ENCODE data around the gene NEBL.

The NEBL gene

GRCh38 chr10:20858292-20859124 lies 38.6 kb downstream of the NEBL start:
- peak; percentile 61 for DNase-seq (ENCODE audit: low read depth)

- no peak for DNase-seq (ENCODE audit: low read depth)
These were observed 40.6 kb downstream of the NEBL start for GRCh38 chr10:20856484-20856883.

GRCh38 chr10:20855398-20856038 lies 41.6 kb downstream of the NEBL start:
- peak; percentile 52 for DNase-seq (ENCODE audit: low read depth)

- DNase-seq (ENCODE audit: low read depth) = no peak
These were observed 43.8 kb downstream of the NEBL start for GRCh38 chr10:20853276-20853675.

- no peak for DNase-seq (ENCODE audit: low read depth)
These were observed 44.8 kb downstream of the NEBL start for GRCh38 chr10:20852303-20852702.

GRCh38 chr10:20847512-20847911 lies 49.6 kb downstream of the NEBL start:
- DNase-seq (ENCODE audit: low read depth) = no peak

GRCh38 chr10:20846263-20846662 lies 50.8 kb downstream of the NEBL start:
- no peak for DNase-seq (ENCODE audit: low read depth)

GRCh38 chr10:20841419-20841818 lies 55.7 kb downstream of the NEBL start:
- no peak for DNase-seq (ENCODE audit: low read depth)

- no peak for DNase-seq (ENCODE audit: low read depth)
These were observed 57.2 kb downstream of the NEBL start for GRCh38 chr10:20839910-20840309.

- peak; percentile 32 for DNase-seq (ENCODE audit: low read depth)
These were observed 58.0 kb downstream of the NEBL start for GRCh38 chr10:20839141-20839540.

- DNase-seq (ENCODE audit: low read depth) = no peak
These were observed 60.7 kb downstream of the NEBL start for GRCh38 chr10:20836401-20836800.

- no peak for DNase-seq (ENCODE audit: low read depth)
These were observed 61.8 kb downstream of the NEBL start for GRCh38 chr10:20835335-20835734.

GRCh38 chr10:20834825-20835224 lies 62.3 kb downstream of the NEBL start:
- no peak for DNase-seq (ENCODE audit: low read depth)

- DNase-seq (ENCODE audit: low read depth) = no peak
These were observed 74.3 kb downstream of the NEBL start for GRCh38 chr10:20822825-20823224.

GRCh38 chr10:20817646-20818045 lies 79.5 kb downstream of the NEBL start:
- DNase-seq (ENCODE audit: low read depth) = no peak

- no peak for DNase-seq (ENCODE audit: low read depth)
These were observed 80.0 kb downstream of the NEBL start for GRCh38 chr10:20817116-20817515.

- DNase-seq (ENCODE audit: low read depth) = no peak
These were observed 83.0 kb downstream of the NEBL start for GRCh38 chr10:20814116-20814515.

- DNase-seq (ENCODE audit: low read depth) = no peak
These were observed 86.0 kb downstream of the NEBL start for GRCh38 chr10:20811131-20811530.

GRCh38 chr10:20809631-20810030 lies 87.5 kb downstream of the NEBL start:
- DNase-seq (ENCODE audit: low read depth) = no peak

GRCh38 chr10:20806487-20806886 lies 90.6 kb downstream of the NEBL start:
- no peak for DNase-seq (ENCODE audit: low read depth)

- DNase-seq (ENCODE audit: low read depth) = no peak
These were observed 99.8 kb downstream of the NEBL start for GRCh38 chr10:20797290-20797689.

GRCh38 chr10:20795391-20795790 lies 101.7 kb downstream of the NEBL start:
- DNase-seq (ENCODE audit: low read depth) = no peak

GRCh38 chr10:20785174-20785573 lies 111.9 kb downstream of the NEBL start:
- DNase-seq (ENCODE audit: low read depth) = no peak
